CD4-positive, alpha-beta T cell treated with Interferon gamma for 1 hour (primary cell): Measurements from ENCODE around the gene SPATA20.

Experiments used
- DNase-seq: peaks from one replicate; pipeline ENCODE4 v3.0.0-alpha.2; 2020

The SPATA20 gene

DNA sequence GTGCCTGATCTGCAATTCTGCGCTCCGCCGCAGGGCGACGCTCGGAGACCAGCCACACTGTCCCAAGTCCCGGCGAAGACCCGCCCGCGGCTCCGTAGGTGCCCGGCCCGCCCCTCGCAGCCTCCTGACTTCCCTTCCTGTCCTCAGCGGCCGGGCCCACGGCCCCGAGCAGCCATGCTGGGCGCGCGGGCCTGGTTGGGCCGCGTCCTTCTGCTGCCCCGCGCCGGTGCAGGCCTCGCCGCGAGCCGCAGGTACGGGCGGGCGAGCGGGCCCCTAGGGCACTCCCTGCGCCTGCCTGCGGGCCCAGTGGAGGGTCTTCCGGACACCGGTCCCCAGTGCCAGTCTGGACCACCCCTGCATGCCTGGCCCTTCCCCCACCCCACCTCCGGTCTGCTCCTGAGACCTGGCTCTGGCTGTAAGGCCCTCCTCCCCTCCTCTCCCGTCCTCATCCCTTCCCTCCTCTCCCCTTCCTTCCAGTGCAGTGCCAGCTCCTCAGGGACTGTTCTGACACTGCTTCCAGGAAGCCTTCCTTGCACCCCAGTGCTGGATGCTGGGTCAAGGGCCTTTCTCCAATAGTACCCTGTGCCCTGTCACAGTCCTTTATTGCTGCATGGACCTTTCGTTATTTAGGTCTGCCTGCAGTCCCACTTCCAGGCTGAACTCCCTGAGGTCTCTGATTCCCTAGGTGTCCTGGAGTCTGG, at the start of gene SPATA20:
TSS of gene SPATA20 (plus strand) at position 140 of the 701 bp plus-strand sequence. CDS start at position 175, 35 bp downstream.
- DNase-seq, result peak; percentile 88

GRCh38 chr17:50498021-50498874, 48.7 kb upstream of the SPATA20 start:
- no peak for DNase-seq

GRCh38 chr17:50499270-50499669, 47.7 kb upstream of the SPATA20 start:
- no peak for DNase-seq

- no peak for DNase-seq
These were observed 47.3 kb upstream of the SPATA20 start for GRCh38 chr17:50499721-50500120.

DNA sequence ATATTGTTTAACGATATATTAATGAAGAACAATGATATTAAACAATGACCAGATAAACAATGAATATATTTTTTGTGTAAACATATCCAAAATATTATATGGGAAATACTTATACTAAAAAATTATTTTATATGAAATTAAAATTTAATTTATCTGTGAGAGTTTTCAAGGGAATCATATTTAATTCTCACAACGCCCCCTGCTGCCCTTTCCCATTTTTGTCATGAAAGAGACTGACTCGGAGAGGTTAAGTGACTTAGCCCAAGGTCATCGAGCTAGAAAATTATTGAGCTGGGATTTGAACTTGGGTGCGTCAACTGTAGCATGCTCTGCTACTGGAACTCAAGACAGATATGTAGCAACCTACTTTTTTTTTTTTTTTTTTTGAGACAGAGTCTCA, 45.9 kb upstream of the SPATA20 start:
- no peak for DNase-seq

- no peak for DNase-seq
These were observed 44.5 kb upstream of the SPATA20 start for GRCh38 chr17:50502301-50502990.

- no peak for DNase-seq
These were observed 41.3 kb upstream of the SPATA20 start for GRCh38 chr17:50505591-50506130.

- no peak for DNase-seq
These were observed 40.7 kb upstream of the SPATA20 start for GRCh38 chr17:50506298-50506697.

GRCh38 chr17:50507871-50508572, 39.0 kb upstream of the SPATA20 start, which contains the start of gene MYCBPAP:
Gene MYCBPAP (plus strand): TSS chr17:50508439. CDS start chr17:50508675, 236 bp downstream.
- DNase-seq, result peak; percentile 89

- DNase-seq, result no peak
These were observed 38.2 kb upstream of the SPATA20 start for GRCh38 chr17:50508573-50509460.

GRCh38 chr17:50511058-50511457, 35.9 kb upstream of the SPATA20 start:
- peak; percentile 32 for DNase-seq

GRCh38 chr17:50513495-50513894, 33.5 kb upstream of the SPATA20 start:
- DNase-seq, result no peak

- DNase-seq, result no peak
These were observed 32.6 kb upstream of the SPATA20 start for GRCh38 chr17:50514388-50514787.

GRCh38 chr17:50514936-50515702, 31.9 kb upstream of the SPATA20 start:
- no peak for DNase-seq

DNA sequence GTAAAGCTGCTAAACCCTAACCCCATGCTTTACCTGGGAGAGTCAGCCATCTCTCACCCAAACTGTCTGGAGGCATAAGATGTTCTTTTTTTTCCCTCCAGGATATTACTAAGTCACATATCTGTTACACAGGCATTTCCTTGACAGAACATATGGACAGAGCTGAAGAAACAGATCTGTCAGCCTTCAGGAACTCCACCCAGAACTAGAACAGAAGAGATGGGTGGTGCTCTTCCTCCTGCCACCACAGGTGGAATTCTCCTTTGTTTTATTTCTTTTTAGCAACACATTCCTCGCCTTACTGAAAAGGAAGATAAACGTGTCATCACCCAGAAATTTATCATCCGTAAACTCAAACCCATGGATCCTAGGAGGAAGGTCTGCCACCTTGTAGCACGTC, 30.0 kb upstream of the SPATA20 start:
- no peak for DNase-seq

DNA sequence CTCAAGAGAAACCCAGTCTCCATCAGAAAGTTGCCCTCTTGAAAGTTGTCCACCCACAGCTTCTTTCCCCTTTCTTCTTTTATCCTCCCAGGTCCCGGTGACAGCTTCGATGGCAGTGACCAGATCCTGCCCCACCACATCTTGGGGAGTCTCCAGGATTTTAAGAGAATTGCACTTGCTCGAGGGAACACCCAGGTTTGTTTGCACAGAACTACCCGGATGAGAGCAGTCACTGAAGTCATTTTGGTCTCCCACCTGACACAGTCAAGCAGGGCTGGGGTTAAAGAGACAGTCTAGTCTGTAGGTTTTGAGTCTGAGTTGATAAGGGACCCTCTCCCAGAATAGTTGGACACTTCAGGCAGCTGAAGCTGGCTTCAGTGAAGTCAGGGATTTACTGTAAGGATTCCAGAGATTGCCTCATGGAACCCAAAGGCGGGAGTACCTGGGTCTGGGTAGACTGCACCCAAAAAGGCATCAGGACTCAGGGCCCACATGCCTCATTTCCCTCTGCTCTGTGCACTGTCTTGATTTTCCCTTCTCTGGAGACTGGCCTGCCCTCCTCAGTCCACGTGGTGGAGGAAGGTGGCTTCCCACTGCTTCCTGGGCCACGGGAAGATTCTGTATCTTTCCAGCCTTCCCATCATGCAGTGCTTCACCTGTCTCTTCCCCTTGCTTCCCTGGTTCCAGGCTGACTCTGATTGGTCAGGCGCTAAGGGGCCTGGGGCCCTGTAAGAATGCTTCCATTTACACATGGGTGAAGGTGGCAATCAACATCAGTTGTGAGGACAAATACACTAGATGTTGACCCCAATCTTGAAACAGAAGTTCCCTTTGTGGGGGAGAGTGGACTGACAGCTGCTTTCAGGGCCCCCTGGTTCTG, 29.2 kb upstream of the SPATA20 start:
- DNase-seq, result no peak

- DNase-seq, result no peak
These were observed 28.5 kb upstream of the SPATA20 start for GRCh38 chr17:50518384-50519023.

GRCh38 chr17:50519141-50519834, 27.7 kb upstream of the SPATA20 start:
- DNase-seq, result no peak
